ENCODE measurements around the gene IER3. TPM values are rescaled to one million over a fixed set of nuclear protein-coding genes. Genes with fewer than 3 reads are reported as not detected.

Gene IER3
- total and polyA plus RNA-seq, 2 of the 13 experiments (the other 11 are each of a cell fraction or from before 2014, with no cell fraction given), result 51.1 to 131 TPM

DNA sequence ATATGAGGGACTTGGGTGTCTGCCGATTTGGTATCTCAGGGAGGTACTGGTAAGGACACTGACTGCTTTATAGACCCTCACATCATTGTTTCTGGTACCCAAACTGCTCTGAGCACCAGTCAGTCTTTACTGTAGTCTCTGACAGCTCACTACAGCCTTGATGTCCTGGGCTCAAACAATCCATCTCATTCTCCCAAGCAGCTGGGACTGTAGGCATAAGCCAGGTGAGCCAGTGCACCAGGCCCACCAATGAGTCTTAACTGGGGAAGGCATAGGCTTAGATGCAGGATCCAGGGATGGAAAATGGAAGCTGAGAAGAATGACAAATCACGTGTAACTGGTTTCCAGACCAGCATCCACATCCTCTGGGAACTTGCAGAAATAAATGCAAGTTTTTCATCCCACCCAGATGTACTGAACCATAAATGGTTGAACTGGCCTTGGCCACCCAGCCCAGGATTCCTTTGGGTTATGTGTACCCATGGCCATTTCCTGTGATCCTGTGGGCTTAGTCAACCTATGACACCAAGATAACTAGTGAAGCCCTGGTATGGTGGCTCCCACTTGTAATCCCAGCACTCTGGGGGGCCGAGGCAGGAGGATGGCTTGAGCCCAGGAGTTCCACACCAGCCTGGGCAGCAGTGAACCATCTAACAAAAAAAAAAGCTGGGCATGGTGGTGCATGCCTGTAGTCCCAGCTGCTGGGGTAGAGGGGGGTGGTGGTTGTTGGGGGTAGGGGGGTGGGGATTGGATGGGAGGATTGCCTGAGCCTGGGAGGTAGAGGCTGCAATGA is 18.4 kb downstream of the IER3 start (continued):
- TF ChIP-seq, protein P1, sequence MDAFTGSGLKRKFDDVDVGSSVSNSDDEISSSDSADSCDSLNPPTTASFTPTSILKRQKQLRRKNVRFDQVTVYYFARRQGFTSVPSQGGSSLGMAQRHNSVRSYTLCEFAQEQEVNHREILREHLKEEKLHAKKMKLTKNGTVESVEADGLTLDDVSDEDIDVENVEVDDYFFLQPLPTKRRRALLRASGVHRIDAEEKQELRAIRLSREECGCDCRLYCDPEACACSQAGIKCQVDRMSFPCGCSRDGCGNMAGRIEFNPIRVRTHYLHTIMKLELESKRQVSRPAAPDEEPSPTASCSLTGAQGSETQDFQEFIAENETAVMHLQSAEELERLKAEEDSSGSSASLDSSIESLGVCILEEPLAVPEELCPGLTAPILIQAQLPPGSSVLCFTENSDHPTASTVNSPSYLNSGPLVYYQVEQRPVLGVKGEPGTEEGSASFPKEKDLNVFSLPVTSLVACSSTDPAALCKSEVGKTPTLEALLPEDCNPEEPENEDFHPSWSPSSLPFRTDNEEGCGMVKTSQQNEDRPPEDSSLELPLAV (CRISPR knock-in tag; conservative IDR thresholded peaks at IDR 0.05; ENCODE audit: low read depth), result 0 out of 2 replicates have a peak, but pooled peaks have one; percentile 19
- TF ChIP-seq SOX5 (CRISPR knock-in tag; IDR thresholded peaks at IDR 0.05; ENCODE audit: borderline replicate concordance) (0 out of 2 replicates have a peak, but pooled peaks have one; percentile 13), ONECUT2 (CRISPR knock-in tag; IDR thresholded peaks at IDR 0.05) (no peak), REXO4 (CRISPR knock-in tag; IDR thresholded peaks at IDR 0.05; ENCODE audit: borderline replicate concordance) (no peak; the same call in 1 of the 2 replicates), KMT2A (CRISPR knock-in tag; IDR thresholded peaks at IDR 0.05) (no peak), KDM3A (CRISPR knock-in tag; IDR thresholded peaks at IDR 0.05; ENCODE audit: low read depth) (no peak), ZNF253 (CRISPR knock-in tag; IDR thresholded peaks at IDR 0.05; ENCODE audit: borderline replicate concordance) (no peak), HNRNPH1 (optimal IDR thresholded peaks at IDR 0.05; ENCODE audit: low read depth, low read length) (no peak), NFE2L2 (IDR thresholded peaks at IDR 0.05; ENCODE audit: low read length) (no peak), ZSCAN31 (CRISPR knock-in tag; IDR thresholded peaks at IDR 0.05; ENCODE audit: low read depth) (0 out of 2 replicates have a peak, but pooled peaks have one; percentile 53), TCF12 (IDR thresholded peaks at IDR 0.05) (no peak), TCF12 (CRISPR knock-in tag; IDR thresholded peaks at IDR 0.05) (no peak), HOXA9 (CRISPR knock-in tag; IDR thresholded peaks at IDR 0.05; ENCODE audit: borderline replicate concordance) (0 out of 2 replicates have a peak, but pooled peaks have one; percentile 15), FOSL1 (CRISPR knock-in tag; IDR thresholded peaks at IDR 0.05; ENCODE audit: borderline replicate concordance) (no peak), ZNF333 (CRISPR knock-in tag; IDR thresholded peaks at IDR 0.05; ENCODE audit: borderline replicate concordance) (no peak), ZKSCAN8 (CRISPR knock-in tag; IDR thresholded peaks at IDR 0.05; ENCODE audit: borderline replicate concordance) (0 out of 2 replicates have a peak, but pooled peaks have one; percentile 24), POLR2AphosphoS5 (IDR thresholded peaks at IDR 0.05; ENCODE audit: low read depth, low read length) (peak; percentile 82), ZNF7 (CRISPR knock-in tag; IDR thresholded peaks at IDR 0.05) (no peak), ZSCAN12 (CRISPR knock-in tag; IDR thresholded peaks at IDR 0.05) (no peak)
- TF ChIP-seq, protein P2, sequence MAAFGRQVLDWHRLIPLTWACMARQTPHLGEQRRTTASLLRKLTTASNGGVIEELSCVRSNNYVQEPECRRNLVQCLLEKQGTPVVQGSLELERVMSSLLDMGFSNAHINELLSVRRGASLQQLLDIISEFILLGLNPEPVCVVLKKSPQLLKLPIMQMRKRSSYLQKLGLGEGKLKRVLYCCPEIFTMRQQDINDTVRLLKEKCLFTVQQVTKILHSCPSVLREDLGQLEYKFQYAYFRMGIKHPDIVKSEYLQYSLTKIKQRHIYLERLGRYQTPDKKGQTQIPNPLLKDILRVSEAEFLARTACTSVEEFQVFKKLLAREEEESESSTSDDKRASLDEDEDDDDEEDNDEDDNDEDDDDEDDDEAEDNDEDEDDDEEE (CRISPR knock-in tag; IDR thresholded peaks at IDR 0.05), result no peak
- TF ChIP-seq, protein P3, sequence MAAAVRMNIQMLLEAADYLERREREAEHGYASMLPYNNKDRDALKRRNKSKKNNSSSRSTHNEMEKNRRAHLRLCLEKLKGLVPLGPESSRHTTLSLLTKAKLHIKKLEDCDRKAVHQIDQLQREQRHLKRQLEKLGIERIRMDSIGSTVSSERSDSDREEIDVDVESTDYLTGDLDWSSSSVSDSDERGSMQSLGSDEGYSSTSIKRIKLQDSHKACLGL (CRISPR knock-in tag; IDR thresholded peaks at IDR 0.05), result no peak
- TF ChIP-seq, protein P4, sequence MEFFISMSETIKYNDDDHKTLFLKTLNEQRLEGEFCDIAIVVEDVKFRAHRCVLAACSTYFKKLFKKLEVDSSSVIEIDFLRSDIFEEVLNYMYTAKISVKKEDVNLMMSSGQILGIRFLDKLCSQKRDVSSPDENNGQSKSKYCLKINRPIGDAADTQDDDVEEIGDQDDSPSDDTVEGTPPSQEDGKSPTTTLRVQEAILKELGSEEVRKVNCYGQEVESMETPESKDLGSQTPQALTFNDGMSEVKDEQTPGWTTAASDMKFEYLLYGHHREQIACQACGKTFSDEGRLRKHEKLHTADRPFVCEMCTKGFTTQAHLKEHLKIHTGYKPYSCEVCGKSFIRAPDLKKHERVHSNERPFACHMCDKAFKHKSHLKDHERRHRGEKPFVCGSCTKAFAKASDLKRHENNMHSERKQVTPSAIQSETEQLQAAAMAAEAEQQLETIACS (CRISPR knock-in tag; IDR thresholded peaks at IDR 0.05), result peak; percentile 21; the same call in 1 of the 2 replicates
- TF ChIP-seq, protein P5, sequence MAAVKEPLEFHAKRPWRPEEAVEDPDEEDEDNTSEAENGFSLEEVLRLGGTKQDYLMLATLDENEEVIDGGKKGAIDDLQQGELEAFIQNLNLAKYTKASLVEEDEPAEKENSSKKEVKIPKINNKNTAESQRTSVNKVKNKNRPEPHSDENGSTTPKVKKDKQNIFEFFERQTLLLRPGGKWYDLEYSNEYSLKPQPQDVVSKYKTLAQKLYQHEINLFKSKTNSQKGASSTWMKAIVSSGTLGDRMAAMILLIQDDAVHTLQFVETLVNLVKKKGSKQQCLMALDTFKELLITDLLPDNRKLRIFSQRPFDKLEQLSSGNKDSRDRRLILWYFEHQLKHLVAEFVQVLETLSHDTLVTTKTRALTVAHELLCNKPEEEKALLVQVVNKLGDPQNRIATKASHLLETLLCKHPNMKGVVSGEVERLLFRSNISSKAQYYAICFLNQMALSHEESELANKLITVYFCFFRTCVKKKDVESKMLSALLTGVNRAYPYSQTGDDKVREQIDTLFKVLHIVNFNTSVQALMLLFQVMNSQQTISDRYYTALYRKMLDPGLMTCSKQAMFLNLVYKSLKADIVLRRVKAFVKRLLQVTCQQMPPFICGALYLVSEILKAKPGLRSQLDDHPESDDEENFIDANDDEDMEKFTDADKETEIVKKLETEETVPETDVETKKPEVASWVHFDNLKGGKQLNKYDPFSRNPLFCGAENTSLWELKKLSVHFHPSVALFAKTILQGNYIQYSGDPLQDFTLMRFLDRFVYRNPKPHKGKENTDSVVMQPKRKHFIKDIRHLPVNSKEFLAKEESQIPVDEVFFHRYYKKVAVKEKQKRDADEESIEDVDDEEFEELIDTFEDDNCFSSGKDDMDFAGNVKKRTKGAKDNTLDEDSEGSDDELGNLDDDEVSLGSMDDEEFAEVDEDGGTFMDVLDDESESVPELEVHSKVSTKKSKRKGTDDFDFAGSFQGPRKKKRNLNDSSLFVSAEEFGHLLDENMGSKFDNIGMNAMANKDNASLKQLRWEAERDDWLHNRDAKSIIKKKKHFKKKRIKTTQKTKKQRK (IDR thresholded peaks at IDR 0.05; ENCODE audit: low read length), result no peak
